HL-60/S4 treated with phorbol 12-myristate 13-acetate at 8.2 ng/mL for 4 days and 3 days (cell line): ENCODE data around the gene AIMP2.
"Not testable (repeated sequence)": the region's sequence is repeated elsewhere in the genome, so short reads cannot be mapped to it uniquely, and the experiment has no call there.

Experiments
- in situ Hi-C: fragments of 300-500 bp; cut with MboI; formaldehyde crosslinking; loops from 2 replicates; pipeline ENCODE4 v1.15.0; 2022; ENCODE audit warnings: low sequenced_read_pairs

The AIMP2 gene

GRCh38 chr7:6026011-6026819, 17.1 kb downstream of the AIMP2 start:
- in situ Hi-C loops: no loop called here

GRCh38 chr7:6026820-6027311, 17.8 kb downstream of the AIMP2 start:
- in situ Hi-C loops: no loop called here

DNA sequence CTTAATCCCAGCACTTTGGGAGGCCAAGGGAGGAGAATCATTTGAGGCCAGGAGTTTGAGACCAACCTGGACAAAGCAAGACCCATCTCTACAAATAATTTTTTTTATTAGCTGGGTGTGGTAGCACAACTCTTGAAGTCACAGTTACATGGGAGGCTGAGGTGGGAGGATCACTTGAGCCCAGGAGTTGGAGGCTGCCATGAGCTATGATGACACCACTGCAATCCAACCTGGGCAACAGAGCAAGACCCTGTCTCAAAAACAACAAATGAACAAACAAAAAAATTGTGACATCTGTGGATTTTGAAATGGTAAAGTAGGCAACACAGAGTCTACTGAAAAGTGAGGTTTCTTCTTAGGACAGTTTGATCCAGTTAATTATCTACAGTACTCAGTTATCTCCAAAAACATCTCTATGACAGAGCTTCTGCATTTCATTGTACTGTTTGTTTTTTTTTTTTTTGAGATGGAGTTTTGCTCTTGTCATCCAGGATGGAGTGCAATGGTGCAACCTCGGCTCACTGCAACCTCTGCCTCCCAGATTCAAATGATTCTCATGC, 18.8 kb downstream of the AIMP2 start:
- in situ Hi-C loops: no loop called here

- in situ Hi-C loops: no loop called here
Observed at GRCh38 chr7:6028563-6028962, 19.5 kb downstream of the AIMP2 start.

- in situ Hi-C loops: no loop called here
Observed at GRCh38 chr7:6030988-6031387, 21.9 kb downstream of the AIMP2 start, which contains the start of gene ANKRD61. TSS of gene ANKRD61 (plus strand) at chr7:6031376. CDS start at chr7:6031376, 0 bp downstream.

GRCh38 chr7:6031567-6031966, 22.5 kb downstream of the AIMP2 start:
- in situ Hi-C loops: no loop called here

DNA sequence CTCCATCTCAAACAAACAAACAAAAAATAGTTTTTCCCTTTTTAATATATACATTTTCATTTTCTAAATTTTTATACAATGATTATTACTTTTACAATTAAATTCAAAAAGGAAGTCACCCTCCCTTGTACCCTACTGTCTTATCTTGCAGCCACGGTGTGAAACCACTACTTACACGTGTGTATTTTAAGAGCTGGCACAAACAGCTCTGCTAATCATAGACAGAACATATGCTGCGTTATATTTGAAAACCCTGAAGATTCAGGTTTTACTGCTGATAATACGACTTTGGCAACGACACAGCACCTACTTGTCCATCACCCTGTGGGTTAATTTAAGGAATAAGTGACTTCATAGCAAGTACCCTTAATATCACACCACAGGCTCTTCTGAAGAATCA, 23.1 kb downstream of the AIMP2 start:
- in situ Hi-C loops: no loop called here

GRCh38 chr7:6032641-6033040, 23.6 kb downstream of the AIMP2 start:
- in situ Hi-C loops: no loop called here

- in situ Hi-C loops: no loop called here
Observed at GRCh38 chr7:6035165-6035564, 26.1 kb downstream of the AIMP2 start.

DNA sequence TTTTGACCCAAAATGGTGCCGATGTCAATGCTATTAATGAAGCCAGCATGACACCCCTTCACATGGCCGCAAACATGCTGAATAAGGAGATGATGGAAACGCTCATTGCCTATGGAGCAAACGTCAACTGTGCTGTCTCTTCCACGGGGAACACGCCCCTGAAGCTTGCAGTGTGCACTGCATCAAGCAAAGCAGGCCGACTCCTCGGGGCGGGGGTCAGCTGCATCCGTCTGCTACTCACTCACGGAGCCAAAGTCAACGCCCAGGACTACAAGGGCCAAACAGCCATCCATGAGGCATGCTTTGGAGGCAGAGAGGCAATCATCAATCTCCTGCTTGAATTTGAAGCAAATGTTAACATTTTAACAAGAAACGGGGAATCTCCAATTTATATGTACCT, 26.6 kb downstream of the AIMP2 start:
- in situ Hi-C loops: no loop called here

DNA sequence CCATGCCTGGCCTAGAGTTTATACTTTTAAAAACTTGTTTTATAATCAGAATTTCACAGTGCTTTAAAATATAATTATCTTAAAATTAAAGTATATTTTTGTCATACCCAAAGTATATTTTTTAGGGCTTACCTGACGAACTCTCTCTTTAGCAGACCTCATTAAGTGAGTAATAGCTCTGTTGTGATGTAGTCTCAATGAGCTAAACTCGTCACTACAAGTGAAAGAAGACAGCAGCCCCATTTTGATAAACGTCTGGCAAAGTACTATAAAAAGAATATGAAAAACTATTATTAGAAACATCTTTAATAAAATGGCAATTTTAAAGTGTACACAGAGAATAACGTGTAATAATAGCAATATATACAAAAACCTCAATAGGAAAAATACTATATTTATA, 40.7 kb downstream of the AIMP2 start:
- in situ Hi-C loops: no loop called here

GRCh38 chr7:6051185-6051584, 42.1 kb downstream of the AIMP2 start:
- in situ Hi-C loops: not testable (repeated sequence)

- in situ Hi-C loops: no loop called here
Observed at GRCh38 chr7:6056616-6057015, 47.5 kb downstream of the AIMP2 start.

DNA sequence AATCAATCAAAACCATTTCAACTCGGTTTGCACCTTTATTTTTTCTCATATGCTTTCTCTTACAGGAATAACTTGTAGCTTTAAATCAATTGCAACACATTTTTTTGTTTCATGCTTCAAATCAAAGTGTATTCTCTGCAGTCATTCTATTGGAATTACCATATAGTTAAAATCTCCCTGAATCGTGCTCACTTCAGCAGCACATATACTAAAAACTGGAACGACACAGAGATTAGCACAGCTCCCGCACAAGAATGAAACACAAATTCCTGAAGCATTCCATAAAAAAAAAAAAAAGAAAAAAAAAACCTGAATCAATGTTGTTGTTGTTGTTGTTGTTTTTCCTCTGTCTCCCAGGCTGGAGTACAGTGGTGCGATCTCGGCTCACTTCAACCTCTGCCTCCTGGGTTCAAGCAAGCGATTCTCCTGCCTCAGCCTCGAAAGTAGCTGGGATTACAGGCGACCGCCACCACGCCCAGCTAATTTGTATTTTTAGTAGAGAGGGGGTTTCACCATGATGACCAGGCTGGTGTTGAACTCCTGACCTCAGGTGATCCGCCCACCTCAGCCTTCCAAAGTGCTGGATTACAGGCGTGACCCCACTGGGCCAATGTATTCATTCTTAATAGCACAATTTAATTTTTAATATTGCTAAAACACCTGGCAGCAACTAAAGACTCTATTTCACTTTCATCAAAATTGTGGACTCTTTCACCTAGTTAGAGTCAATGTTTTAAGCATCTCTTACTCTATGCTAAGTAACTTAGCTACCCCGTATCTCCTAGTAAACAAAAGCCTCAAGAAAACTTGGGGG, 48.5 kb downstream of the AIMP2 start:
- in situ Hi-C loops: no loop called here

GRCh38 chr7:6059941-6060340, 50.9 kb downstream of the AIMP2 start:
- in situ Hi-C loops: not testable (repeated sequence)

DNA sequence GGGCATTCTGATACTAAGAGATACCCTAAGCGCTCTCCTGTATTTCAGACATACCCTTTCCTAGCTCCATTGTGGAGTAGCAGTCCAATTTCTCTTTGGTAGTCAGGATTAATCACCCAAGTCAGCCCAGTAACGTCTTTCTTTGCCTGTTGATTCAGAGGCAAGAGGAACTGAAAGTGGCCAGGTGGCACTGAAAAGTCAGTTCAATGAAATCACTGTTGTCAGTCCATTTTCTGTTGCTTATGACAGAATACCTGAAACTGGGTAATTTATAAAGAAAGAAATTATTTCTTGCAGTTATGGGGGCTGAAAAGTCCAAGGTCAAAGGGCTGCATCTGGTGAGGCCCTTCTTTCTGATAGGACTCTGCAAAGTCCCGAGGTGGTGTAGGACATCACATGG, 62.3 kb downstream of the AIMP2 start:
- in situ Hi-C loops: no loop called here
